Parathyroid adenoma (tissue), 2 donors: ENCODE data around the gene CDK5.
A peak's percentile ranks its signal among the peaks of the same experiment; 100 is the strongest.

Experiments used
- H2AFZ ChIP-seq: fragments of 300-600 bp; sonication (generic); one replicate; pipeline ENCODE4 v1.7.0; 2017; ENCODE audit warnings: antibody characterized with exemption, mild to moderate bottlenecking
- H3K27ac ChIP-seq: fragments of 300-600 bp; sonication (generic); one replicate; pipeline ENCODE4 v1.7.0; 2017
- H3K27me3 ChIP-seq: fragments of 300-600 bp; sonication (generic); one replicate; pipeline ENCODE4 v1.7.0; 2017; ENCODE audit warnings: low read length; ENCODE audit not compliant: control insufficient read depth, insufficient read depth
- H3K36me3 ChIP-seq: fragments of 300-600 bp; sonication (generic); one replicate; pipeline ENCODE4 v1.7.0; 2017; ENCODE audit warnings: low read length; ENCODE audit not compliant: control insufficient read depth, insufficient read depth
- H3K4me1 ChIP-seq: fragments of 300-600 bp; sonication (generic); one replicate; pipeline ENCODE4 v1.7.0; 2017; ENCODE audit warnings: control low read depth
- H3K4me2 ChIP-seq: fragments of 300-600 bp; sonication (generic); one replicate; pipeline ENCODE4 v1.7.0; 2017; ENCODE audit warnings: low read length
- H3K4me3 ChIP-seq: fragments of 300-600 bp; sonication (generic); one replicate; pipeline ENCODE4 v1.7.0; 2017; ENCODE audit warnings: low read depth, low read length
- H3K79me2 ChIP-seq: fragments of 300-600 bp; sonication (generic); one replicate; pipeline ENCODE4 v1.7.0; 2017; ENCODE audit warnings: control low read depth
- H3K9ac ChIP-seq: fragments of 300-600 bp; sonication (generic); one replicate; pipeline ENCODE4 v1.7.0; 2017; ENCODE audit warnings: mild to moderate bottlenecking
- H3K9me3 ChIP-seq: fragments of 300-600 bp; sonication (generic); one replicate; pipeline ENCODE4 v1.7.0; 2017; ENCODE audit warnings: low read length; ENCODE audit not compliant: control insufficient read depth
- CTCF ChIP-seq: fragments of 300-600 bp; sonication (generic); IDR thresholded peaks from one replicate; pipeline ENCODE4 v1.7.0; 2017; ENCODE audit warnings: antibody characterized with exemption, mild to moderate bottlenecking
- donor health status: primary hyperparathyroidism.

Gene CDK5

DNA sequence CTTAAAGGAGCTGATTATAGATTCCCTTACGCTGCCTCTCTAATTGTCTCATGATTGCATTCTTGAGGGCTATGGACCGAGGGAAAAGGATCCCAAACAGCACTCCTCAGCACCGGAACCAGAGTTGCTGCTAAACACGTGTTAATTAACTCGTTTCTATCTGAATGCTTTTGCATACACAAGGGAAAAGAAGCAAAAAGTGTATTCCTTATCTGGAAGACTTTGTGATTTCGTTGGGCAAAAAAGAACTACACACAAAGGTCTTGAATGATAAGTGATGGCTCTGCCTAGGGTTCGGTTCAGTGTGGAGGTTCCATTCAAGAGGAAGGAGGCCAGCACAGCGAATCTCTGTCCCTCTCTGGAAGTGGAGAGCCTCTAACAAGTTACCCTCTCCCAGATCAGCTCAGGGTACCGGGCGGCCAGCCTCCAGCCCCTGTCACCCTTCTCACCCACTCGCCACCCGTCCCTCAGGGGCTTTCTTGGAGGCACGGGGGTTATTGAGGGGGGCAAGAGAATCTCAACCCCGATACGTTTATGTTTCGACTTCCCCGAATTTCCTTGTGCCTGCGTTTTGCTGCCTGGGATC, 1.2 kb upstream of the CDK5 start:
- Histone ChIP-seq H3K4me2 (peak overlapping the region; percentile 91), H3K27me3 (no peaks in the 10 kb centered on the region), H3K9me3 (no peaks in the 10 kb centered on the region), H3K9ac (peak overlapping the region; percentile 37), H3K27ac (peak overlapping the region; percentile 100), H3K79me2 (peaks cover 2% of the 10 kb centered on the region), H2AFZ (peak overlapping the region; percentile 87), H3K36me3 (no peaks in the 10 kb centered on the region), H3K4me1 (peaks cover 40% of the 10 kb centered on the region), H3K4me3 (peak overlapping the region; percentile 87)
- no peak for TF ChIP-seq CTCF

- TF ChIP-seq CTCF: no peak
- no peaks in the 10 kb centered on the region for H3K9me3 ChIP-seq
- peak overlapping the region; percentile 37 for H3K9ac ChIP-seq
- peak overlapping the region; percentile 100 for H3K27ac ChIP-seq
- H3K4me2 ChIP-seq: peak overlapping the region; percentile 91
- peak overlapping the region; percentile 87 for H2AFZ ChIP-seq
- H3K79me2 ChIP-seq: peaks cover 2% of the 10 kb centered on the region
- H3K36me3 ChIP-seq: no peaks in the 10 kb centered on the region
- no peaks in the 10 kb centered on the region for H3K27me3 ChIP-seq
- peak overlapping the region; percentile 87 for H3K4me3 ChIP-seq
- peaks cover 34% of the 10 kb centered on the region for H3K4me1 ChIP-seq
Observed at GRCh38 chr7:151057989-151058780, 488 bp upstream of the CDK5 start.

DNA sequence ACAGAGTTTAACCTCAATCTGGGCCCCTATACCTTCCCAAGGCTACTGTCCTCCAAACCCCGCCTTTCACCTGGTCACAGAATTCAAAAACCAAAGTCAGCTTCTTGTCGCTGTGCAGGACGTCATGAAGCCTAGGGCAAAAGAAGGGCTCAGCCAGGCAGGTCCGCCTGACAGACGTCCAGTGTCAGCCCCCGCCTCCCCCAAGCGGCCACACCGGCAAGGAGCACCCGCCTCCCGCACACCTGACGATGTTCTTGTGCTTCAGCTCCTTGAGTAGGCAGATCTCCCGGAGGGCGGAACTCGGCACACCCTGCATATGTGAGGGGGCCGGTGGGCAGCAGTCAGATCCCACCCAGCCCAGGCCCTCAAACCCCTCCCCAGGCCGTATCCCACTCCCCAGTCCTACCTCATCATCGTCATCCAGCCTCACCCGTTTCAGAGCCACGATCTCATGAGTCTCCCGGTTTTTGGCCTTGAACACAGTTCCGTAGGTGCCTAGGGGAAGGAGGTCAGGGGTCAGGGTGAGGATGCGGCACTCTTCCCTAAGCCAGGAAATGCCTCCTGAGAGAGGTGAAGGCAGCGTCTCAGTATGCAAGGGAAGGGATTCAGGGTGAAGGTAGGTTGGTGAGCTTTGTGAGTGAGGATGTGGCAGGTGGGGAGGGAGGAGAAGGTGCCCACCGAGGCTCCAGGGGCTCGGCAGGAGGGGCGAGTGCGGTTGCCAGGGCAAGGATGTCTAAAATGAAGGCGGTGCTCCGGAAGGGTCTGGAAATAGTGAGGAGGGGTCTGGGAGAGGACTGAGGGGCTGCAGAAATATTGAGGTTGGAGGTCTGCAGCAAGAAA, 811 bp downstream of the CDK5 start:
- Histone ChIP-seq H3K36me3 (no peaks in the 10 kb centered on the region), H3K27ac (peak overlapping the region; percentile 100), H3K9me3 (no peaks in the 10 kb centered on the region), H3K4me2 (peak overlapping the region; percentile 91), H2AFZ (peak overlapping the region; percentile 84), H3K4me1 (peaks cover 27% of the 10 kb centered on the region), H3K9ac (no peak overlapping the region), H3K27me3 (no peaks in the 10 kb centered on the region), H3K4me3 (peak overlapping the region; percentile 87), H3K79me2 (peaks cover 2% of the 10 kb centered on the region)
- peak; percentile 41 for TF ChIP-seq CTCF

DNA sequence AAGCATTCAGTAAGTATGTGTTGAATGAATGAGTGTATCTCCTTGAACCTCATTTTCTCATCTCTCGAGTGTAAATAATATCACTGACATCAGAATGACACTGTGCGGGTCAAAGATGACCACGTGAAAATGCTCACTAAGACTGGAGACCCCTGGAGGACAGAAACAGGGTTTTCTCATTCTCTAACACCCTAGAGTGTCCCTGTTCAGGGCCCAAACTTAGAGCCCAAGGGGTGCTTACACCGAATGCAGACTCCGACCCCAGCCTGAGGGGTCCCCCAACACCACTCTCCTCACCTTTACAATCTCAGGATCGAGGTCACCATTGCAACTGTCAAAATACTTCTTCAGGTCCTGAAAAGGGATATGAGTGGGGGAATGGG, 1.4 kb downstream of the CDK5 start:
- Histone ChIP-seq H3K4me3 (no peak overlapping the region), H3K9ac (no peak overlapping the region)
- TF ChIP-seq CTCF: no peak

More for the DNA sequence above, 1.4 kb downstream of the CDK5 start:
- peak overlapping the region; percentile 84 for H2AFZ ChIP-seq
- peak overlapping the region; percentile 91 for H3K4me2 ChIP-seq
- H3K9me3 ChIP-seq: no peaks in the 10 kb centered on the region
- H3K27ac ChIP-seq: no peak overlapping the region
- H3K36me3 ChIP-seq: no peaks in the 10 kb centered on the region
- H3K79me2 ChIP-seq: peaks cover 2% of the 10 kb centered on the region
- H3K27me3 ChIP-seq: no peaks in the 10 kb centered on the region
- peaks cover 21% of the 10 kb centered on the region for H3K4me1 ChIP-seq
